Measurements from ENCODE around the gene FCGR1A.
"Not testable (repeated sequence)": the region's sequence is repeated elsewhere in the genome, so short reads cannot be mapped to it uniquely, and the experiment has no call there.

The FCGR1A gene

DNA sequence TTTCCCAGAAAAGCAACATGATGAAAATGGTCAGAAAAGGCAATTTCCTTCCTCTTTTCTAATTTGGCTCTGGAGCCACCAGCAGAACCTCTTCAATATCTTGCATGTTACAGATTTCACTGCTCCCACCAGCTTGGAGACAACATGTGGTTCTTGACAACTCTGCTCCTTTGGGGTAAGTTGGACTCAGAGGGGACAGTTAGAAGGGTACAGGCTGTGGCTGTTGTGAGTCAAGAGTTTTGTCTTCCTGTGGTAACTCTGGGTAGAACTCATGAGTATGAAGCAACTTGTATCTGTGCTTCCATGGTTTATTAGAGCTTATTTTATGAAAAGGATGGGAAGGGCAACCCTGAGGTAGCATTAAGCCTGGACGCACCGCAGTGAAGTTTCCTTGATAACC is at the start of gene FCGR1A:
TSS of gene FCGR1A (plus strand) at position 95 of the 400 bp plus-strand sequence. CDS start at position 145, 50 bp downstream.
- not testable (repeated sequence) for DNase-seq (ENCODE audit: low read depth)

DNA sequence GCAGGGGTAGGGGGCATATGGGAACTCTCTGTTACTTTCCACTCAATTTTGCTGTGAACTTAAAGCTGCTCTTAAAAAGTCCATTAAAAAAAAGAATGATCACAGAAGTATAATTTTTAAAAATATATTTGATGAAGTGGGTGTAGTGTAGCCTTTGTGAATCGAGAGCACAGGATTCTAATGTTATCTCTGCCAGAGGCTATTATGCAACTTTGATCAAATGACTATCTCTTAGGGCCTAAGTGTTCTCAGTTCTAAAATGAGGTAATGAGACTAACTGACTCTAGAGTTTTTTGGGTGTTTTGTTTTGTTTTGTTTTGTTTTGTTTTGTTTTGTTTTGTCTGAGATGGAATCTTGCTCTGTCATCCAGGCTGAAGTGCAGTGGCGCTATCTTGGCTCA is 49.7 kb upstream of the FCGR1A start:
- not testable (repeated sequence) for DNase-seq (ENCODE audit: low read depth)

DNA sequence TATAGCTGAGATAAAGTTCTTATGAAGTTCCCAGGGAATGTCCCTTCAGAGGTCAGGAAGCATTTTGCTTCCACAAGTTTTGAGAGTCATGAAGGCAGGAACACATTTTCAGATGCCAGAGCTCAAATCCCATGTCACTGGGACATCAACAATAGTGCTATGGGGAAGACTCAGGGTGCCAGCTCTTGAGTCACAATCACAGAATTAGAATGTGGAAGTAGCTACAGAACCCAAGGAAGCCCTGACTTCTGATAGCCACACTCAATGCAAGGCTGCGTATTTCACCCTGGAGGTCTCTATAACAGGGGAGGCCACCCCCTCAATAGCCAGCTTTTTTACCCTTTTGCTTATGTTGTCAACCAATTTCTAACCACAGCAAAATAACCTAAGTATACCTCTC is 47.8 kb upstream of the FCGR1A start:
- not testable (repeated sequence) for DNase-seq (ENCODE audit: low read depth)

DNA sequence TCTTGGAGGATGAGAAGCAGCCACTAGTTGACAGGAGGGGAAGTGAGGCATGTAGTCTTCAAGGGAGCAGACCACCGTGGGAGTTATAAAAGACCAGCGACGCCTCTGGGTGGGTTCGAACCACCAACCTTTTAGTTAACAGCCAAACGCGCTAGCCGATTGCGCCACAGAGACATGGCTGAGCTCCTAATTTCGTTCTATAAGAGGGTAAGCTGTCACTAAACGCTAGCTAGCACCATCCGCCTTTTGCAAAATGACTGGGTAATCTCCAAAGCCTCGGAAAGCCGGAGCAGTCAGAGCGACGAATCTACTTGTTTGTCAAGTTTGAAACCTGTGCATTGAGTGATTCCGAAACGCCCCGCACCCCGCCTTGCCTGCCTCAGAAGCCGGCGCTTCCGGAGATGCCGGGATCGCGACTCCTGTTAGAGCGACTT is 42.3 kb upstream of the FCGR1A start:
- DNase-seq (ENCODE audit: low read depth), result peak; percentile 9

DNA sequence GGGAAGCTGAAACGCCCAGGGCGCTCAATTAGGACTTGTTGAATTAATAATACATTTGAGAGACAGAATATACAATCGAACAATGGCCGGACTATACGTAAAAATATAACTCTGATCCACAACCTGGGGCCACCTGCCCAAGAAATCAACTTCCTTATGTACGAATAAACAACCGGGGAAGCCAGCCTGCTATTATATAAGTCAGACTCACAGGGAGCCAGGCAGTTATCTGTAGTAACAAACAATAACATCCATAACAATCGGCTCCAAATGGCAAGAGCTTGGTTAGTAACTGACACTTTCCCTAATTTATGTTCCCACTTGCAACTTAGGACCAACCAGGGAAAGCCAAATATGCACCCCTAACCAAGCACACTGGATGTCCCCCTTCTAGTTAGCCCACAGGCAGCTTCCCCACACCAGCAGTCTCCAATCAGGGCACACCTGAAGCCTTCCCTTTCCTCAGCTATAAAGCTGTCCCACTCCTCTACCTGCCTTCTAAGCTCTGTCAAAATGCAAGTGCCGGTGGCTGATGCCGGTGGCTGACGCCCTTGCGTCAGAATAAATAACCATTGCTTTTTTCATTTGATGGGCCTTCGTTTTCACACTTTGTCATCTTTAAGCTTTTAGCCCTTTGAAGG is 41.8 kb upstream of the FCGR1A start:
- DNase-seq (ENCODE audit: low read depth), result not testable (repeated sequence)

DNA sequence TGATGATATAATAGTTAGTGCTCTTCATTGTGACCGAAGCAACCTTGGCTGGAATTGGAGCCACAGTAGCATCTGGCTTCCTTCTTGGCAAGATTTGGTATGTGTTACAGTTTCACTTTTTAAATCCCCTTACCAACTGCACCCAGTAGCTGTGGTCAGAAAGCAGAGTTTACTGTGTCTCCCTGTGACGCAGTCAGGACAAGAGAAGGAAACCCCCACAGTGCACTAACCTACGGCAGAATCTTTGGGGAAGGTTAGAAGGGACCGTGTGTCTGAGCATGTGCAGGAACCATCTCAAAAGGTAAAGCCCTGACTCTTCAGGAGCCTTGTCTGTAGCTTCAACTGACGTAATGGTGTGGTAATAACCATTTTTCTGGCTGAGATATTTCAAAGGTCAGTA is 40.6 kb upstream of the FCGR1A start:
- DNase-seq (ENCODE audit: low read depth), result not testable (repeated sequence)

DNA sequence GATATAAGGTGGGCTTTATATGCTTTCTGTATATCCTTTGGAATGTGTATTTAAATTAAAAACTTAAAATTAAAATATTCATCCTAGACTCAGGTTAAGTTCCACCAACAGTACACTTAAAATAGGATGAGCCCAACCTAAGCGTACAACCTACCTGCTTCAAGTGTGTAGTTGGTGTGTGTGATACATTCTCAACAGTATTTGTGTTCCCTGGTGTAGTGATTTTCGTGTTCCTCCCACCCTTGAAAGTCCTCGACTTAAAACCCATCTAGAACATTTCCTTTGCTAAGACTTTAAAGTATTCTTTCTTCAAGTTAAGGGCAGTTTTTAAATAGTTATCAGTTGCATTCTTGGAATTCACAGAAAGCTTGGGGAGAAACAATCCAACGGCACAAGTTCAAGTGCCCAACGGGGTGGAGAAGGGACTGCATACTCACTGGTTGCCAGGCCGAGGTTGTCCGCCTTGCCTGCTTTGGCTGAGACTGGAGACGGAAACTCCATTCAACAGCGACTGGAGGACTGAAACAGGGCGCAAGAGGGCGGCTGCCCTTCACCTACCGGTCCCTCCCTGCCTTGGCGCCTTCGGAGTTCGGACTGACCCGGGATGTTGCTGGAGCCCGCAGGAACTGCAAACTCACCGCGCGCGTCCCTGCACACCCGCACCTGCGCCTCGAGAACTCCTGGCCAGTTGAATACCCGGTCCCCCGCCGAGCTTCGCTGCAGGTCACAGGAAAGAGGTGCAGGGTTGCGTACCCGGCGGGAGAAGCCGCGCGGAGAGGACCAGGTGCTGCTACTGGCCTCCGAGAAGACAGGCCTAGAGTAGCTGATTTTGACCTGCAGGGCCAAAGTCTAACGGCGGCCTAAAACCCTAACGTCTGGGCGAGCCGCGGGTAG is 35.8 kb upstream of the FCGR1A start:
- DNase-seq (ENCODE audit: low read depth), result not testable (repeated sequence)

DNA sequence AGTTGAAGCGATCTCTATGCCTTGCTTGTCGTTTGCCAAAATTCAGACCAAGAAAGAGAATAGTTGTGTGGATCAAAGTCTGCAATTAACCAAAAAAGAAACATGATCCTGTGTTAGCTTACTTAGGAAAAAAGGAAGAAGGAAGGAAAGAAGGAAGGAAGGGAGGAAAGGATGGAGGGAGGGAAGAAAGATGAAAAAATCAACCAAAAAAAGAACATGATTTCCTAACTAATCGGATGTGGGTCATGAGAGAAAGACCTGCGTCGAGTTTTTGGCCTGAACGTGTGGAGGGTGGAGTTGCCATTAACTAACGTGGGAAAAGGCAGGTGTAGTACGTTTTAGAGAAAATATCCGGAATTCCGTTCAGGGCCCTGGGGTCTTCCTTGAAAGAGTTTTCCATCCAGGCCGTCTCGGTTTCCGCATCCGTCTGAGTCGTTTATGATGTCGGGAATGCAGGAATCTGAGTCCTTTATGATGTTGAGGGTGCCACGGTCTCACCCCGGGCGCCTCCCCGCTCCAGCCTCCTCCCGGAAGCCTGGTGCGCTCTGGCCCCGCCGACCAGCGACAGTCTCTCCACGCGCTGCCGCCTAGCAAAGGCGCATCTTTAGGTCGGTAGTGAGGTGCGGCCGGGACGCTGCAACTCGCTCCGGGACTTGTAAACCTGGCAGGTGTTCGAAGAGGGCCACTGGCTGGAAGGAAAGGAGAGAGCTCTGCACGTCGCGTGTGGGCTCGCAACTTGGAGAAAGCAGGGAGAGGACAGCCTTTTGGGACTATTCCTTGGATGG is 34.9 kb upstream of the FCGR1A start:
- DNase-seq (ENCODE audit: low read depth), result not testable (repeated sequence)

DNA sequence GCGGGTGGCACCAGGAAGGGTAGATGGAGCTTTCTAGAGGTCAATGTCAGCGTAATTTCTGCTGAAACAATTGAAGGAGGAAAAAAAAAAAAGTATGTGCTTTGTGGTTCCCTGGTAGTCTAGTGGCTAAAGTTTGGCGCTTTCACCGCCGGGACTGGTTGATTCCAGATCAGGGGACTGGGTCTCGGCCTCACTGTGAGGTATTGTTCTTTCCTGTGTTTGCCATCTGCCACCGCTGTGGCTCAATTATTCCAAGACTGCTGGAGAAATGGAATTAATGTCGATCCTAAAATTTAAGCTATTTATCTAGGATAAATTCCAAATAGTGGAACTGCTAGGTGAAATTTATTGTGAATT is 34.4 kb upstream of the FCGR1A start:
- not testable (repeated sequence) for DNase-seq (ENCODE audit: low read depth)

DNA sequence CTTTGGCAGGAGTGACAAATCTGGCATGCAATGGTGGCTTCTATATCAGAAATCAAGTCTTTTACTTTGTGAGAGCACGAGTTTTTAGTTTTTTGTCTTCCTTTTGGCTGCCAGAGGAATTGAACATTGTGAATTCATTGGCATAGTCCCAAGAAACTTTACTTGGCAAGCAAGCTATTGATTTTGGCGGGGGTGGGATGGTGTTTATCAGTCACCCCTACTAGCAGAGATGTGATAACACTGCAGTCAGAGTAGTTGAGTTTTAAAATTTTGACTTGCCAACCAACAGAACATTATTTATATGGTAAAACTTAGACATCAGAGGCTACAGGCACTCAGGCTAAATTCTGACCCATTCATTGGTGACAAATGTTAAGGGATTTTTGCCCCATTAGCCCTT is 31.9 kb upstream of the FCGR1A start:
- DNase-seq (ENCODE audit: low read depth), result not testable (repeated sequence)

DNA sequence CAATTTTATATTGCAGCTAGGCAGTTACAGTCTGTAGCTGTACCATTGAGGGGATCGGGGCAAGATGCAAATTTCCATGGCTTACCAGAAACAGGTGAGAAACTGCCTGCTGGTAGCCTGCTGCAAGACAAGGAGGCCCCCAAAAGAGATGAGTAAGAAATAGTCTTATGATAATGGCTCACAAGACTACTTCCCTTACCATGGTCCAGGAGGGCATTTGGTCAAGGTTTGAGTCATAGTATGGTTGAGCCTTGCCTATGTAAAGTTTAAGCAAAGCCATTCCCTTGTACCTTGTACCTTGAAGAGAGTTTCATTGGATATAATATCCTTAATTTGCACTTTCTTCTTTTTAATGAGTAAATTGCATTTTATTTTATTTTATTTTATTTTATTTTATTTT is 30.3 kb upstream of the FCGR1A start:
- not testable (repeated sequence) for DNase-seq (ENCODE audit: low read depth)

DNA sequence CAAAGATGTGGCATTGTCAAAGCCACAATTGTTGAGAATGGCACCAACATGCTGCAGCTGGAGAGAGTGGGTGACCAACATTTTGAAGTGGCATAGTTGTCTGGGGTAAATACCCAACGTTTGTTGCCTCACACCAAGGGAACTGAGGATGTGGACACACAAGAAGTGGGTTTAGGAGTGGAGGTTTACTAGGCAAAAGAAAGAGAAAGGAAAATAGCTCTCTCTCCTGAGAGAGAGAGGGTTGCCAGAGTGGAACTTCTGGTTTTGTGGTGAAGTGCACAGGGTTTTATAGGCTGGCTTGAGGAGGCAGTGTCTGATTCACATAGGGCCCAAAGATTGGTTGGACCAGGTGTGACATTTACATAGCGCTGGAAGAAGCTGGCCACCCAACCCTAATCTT is 29.0 kb upstream of the FCGR1A start:
- DNase-seq (ENCODE audit: low read depth), result not testable (repeated sequence)

DNA sequence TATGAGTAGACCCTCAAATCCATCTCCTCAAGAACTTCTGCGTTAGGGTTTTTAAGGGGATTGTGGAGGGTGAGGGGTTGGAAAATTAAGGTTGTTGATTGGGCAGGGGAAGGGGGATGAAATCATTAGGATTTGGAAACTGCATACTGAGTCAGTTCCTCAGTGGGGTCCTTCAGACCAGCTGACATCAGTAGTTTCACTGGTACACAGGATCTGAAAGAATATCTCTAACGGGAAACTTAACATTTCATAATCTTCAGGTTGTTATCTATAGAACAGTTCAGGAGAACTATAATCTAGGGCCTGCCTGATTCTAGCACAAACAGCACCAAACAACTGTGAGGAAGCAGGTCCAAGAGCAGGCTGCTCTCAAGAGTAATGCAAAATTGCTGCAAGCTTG is 27.2 kb upstream of the FCGR1A start:
- DNase-seq (ENCODE audit: low read depth), result not testable (repeated sequence)

DNA sequence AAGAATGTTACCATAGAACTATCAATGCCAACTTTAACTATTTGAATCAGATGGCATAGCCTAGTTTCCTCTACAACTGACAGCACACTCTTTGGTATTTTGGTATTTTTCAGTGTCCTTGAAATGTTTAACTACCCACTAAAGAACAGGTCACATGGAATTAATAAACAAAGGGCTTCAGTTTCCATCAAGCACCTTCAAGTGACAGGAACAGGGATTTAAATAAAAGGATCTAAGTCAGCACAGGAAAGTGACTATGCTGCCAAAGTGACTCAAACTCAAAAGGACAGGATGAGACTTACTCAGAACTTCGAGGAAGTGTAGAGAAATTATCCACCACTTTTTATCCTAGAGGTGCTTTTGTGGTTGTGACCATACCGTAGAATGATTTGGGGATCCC is 20.2 kb upstream of the FCGR1A start:
- not testable (repeated sequence) for DNase-seq (ENCODE audit: low read depth)

DNA sequence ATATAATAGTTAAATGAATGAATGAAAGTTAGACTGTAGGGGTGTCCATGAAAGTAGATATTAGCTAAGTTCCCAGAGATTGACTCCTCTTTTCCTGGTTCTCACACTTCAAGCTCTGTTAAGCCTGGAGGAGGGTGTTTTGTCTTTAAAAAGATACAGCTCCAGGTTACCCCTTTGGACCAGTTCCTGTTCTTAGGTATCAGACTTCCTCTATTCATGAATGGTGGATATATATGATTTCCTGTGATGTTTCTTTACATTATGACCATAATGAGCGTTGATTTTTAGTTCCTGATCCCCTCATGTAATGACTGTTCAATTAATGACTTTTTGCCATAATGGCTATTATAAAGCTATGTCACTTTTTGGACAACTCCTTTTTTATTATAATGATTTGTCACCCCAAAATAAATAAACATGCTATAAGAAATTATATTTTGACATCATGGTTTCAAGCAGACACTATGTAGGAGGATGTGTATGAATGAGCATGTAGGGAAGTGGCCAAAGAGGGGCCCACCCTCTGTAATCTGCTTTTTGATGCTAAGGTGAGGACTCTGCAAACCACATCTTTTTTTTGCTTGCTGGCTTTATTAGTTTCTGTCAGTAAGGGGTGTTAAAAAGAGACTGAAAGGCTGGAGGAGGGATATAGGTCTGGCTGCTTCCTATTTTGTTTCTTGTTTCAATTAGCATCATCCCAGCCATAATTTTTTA is 18.2 kb upstream of the FCGR1A start:
- not testable (repeated sequence) for DNase-seq (ENCODE audit: low read depth)

DNA sequence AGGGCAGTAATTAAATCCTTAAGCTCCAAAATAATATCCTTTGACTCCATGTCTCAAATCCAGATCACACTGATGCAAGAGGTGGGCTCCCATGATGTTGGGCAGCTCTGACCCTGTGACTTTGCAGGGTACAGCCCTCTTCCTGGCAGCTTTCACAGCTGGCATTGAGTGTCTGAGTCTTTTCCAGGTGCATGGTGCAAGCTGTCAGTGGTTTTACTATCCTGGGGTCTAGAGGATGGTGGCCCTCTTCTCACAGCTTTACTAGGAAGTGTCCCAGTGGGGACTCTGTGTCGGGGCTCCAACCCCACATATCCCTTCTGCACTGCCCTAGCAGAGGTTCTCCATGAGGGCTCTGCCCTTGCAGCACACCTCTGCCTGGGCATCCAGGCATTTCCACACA is 16.3 kb upstream of the FCGR1A start:
- not testable (repeated sequence) for DNase-seq (ENCODE audit: low read depth)

DNA sequence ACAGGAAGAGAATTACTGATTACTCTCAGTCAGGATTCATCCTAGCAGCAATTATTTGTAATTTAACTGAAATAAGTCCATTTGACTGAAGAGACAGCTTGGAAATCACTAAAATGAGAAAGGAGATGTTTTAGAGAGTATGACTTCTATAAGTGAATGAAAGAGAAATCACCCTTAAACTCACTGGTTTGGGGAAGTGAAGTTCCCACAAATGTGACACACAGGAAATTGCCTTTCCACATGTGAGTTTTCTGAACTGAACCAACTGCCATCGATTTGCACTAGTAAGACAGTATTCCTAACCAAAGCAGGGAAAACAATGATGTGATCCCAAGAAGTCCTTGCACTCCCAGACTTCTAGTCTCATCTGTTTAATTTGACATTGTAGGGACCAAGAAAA is 13.3 kb upstream of the FCGR1A start:
- DNase-seq (ENCODE audit: low read depth), result not testable (repeated sequence)

DNA sequence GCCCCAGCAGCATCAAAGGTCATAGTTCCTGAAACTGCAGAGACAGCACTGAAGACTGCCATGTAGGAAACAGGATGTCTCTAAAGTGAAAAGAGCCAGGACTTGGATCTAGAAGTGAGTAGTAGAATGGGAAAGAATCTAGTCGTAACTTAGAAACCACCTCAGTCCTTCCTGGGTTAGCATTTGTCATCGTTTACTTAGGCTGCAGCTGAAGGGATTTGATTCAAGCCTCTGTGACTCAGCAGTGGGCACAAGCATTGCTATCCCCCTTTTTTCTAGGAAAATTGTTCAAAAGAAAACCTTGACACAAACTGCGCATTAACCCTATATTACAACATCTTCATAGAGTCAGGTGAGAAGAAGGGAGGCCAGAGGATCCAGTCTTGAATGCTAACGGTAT is 11.8 kb upstream of the FCGR1A start:
- DNase-seq (ENCODE audit: low read depth), result not testable (repeated sequence)

DNA sequence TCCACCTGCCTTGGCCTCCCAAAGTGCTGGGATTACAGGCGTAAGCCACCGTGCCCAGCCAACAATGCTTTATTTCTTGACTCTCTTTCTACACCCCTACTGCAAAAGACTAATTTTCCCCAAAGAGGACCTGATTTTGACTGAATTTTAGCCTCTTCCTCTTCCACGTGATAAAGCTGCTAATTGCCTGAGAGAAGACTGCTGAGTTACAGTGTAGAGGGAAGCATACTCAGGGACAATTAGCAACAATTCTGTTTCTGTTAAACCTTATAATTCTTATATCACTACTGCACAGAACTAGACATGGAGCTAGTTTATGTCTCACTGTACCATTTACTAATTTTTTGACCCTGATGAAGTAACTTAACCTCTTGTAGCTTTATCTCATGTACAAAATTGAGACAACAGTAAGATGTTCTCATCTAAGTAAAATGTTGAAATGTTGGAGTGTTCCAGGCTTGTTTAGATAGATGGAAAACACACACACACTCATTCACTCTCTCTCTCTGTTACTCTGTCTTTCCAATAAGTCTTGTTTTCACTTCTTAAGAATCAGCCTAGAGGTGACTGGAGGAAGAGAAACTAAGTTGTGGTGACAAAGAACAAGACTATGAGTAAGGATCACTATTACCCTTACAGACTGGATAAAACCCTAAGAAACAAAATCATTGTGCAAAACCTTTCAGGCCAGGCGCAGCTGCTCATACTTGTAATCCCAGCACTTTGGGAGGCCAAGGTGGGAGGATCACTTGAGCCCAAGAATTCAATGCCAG is 10.7 kb upstream of the FCGR1A start:
- DNase-seq (ENCODE audit: low read depth), result not testable (repeated sequence)

DNA sequence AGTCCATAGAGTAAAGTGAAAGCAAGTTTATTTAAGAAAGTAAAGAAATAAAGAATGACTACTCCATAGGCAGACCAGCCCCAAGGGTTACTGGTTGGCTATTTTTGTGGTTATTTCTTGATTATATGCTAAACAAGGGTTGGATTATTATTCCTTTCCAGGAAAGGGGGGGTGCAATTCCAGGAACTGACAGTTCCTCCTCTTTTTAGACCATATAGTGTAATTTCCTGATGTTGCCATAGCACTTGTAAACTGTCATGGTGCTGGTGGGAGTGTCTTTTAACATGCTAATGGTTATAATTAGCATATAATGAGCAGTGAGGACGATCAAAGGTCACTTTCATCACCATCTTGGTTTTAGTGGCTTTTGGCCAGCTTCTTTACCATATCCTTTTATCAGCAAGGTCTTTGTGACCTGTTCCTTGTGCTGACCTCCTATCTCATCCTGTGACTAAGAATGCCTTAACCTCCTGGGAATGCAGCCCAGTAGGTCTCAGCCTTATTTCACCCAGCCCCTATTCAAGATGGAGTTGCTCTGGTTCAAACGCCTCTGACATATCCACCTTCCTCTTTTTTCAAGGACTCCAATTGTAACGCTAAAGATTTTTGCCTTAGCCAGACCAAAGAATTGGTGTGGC is 6.9 kb upstream of the FCGR1A start:
- not testable (repeated sequence) for DNase-seq (ENCODE audit: low read depth)
